Breast epithelium (tissue), 4 donors: ENCODE results near the gene C4BPB. TPM values are rescaled to one million over a fixed set of nuclear protein-coding genes. Genes with fewer than 3 reads are reported as not detected.

ENCODE experiments used
- DNase-seq, 2 donors: peaks; one replicate each; pipeline ENCODE4 v3.0.0-alpha.2; 2019; ENCODE audit warnings: low spot score in 2 of 2
- H3K27ac ChIP-seq, 2 donors: fragments of 200-600 bp; sonication (generic) in 1 of 2; one replicate each; pipeline ENCODE4 v1.5.1; 2016 to 2019; ENCODE audit warnings: mild to moderate bottlenecking in 1 of 2
- H3K27me3 ChIP-seq, 2 donors: fragments of 200-600 bp; sonication (generic) in 1 of 2; one replicate each; pipeline versions ENCODE4 v1.5.1 to v1.6.0; 2017 to 2019; ENCODE audit warnings: control low read depth in 1 of 2, mild to moderate bottlenecking in 1 of 2
- H3K36me3 ChIP-seq: fragments of 200-600 bp; one replicate; pipeline ENCODE4 v1.5.1; 2019
- H3K4me1 ChIP-seq, 2 donors: fragments of 200-600 bp; sonication (generic); one replicate each; pipeline ENCODE4 v1.5.1; 2016 to 2019; ENCODE audit warnings: control low read depth in 1 of 2
- H3K4me3 ChIP-seq, 3 donors: fragments of 200-600 bp; sonication (generic); 1 replicate in 2 of 3; 2 replicates in 1 of 3; pipeline ENCODE4 v1.5.1; 2016 to 2019; ENCODE audit warnings: mild to moderate bottlenecking in 3 of 3, moderate library complexity in 2 of 3
- H3K9me3 ChIP-seq, 2 donors: fragments of 200-600 bp; sonication (generic) in 1 of 2; one replicate each; pipeline ENCODE4 v1.5.1; 2016 to 2019; ENCODE audit warnings: control low read depth in 1 of 2
- POLR2A ChIP-seq: fragments of 450-650 bp; IDR thresholded peaks from one replicate; pipeline ENCODE4 v1.6.1; 2016; ENCODE audit warnings: antibody characterized with exemption, mild to moderate bottlenecking, moderate library complexity
- POLR2AphosphoS5 ChIP-seq, 3 donors: sonication (generic); formaldehyde crosslinking; IDR thresholded peaks; one replicate each; pipeline ENCODE4 v1.6.1; 2017; ENCODE audit warnings: antibody characterized with exemption in 3 of 3
- intact Hi-C: fragments of 100-400 bp; cut with DNase I; formaldehyde crosslinking; loops from one replicate; pipeline ENCODE4 v1.15.1; 2023; ENCODE audit warnings: low total_unique reads
- total RNA-seq, 3 donors: library from RNA; depleted of rRNA; stranded (reverse); fragments of >200 nt; gene quantifications; one replicate each; pipeline ENCODE4 v1.1.0, GENCODE V29; 2016
- TF ChIP-seq, protein P1 (sequence below), 3 donors: fragments of 450-650 bp; IDR thresholded peaks; one replicate each; pipeline ENCODE4 v1.5.1; 2016 to 2017; ENCODE audit warnings: antibody characterized with exemption in 3 of 3, mild to moderate bottlenecking in 3 of 3, moderate library complexity in 3 of 3

C4BPB gene
- total RNA-seq, 3 donors from 2014 or later, result 0.80 to 3.1 (median 0.98) TPM

DNA sequence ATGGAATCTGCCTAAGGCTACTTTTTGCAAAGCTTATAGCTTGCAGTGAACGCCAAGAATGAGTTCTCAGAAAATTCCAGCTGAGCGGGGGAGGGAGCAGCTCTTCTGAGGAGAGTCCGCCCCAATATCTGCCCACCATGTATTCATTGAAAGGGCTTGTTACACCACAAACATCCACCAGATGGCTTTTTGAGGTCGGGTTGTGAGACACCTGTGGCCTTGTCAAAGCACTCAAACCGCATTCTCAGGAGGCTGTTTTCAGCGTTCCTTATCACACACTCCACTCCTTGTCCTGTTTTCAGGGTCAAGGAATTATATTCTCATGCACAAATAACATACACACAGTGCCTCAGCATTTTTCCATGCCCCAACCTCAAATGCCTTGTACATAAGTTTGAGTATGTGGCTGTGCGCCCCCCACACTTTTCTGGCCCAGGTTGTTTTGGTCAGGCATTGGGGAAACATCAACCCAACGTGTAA lies 3.9 kb upstream of the C4BPB start:
- no peak for TF ChIP-seq POLR2A
- TF ChIP-seq, protein P1, sequence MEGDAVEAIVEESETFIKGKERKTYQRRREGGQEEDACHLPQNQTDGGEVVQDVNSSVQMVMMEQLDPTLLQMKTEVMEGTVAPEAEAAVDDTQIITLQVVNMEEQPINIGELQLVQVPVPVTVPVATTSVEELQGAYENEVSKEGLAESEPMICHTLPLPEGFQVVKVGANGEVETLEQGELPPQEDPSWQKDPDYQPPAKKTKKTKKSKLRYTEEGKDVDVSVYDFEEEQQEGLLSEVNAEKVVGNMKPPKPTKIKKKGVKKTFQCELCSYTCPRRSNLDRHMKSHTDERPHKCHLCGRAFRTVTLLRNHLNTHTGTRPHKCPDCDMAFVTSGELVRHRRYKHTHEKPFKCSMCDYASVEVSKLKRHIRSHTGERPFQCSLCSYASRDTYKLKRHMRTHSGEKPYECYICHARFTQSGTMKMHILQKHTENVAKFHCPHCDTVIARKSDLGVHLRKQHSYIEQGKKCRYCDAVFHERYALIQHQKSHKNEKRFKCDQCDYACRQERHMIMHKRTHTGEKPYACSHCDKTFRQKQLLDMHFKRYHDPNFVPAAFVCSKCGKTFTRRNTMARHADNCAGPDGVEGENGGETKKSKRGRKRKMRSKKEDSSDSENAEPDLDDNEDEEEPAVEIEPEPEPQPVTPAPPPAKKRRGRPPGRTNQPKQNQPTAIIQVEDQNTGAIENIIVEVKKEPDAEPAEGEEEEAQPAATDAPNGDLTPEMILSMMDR (IDR thresholded peaks at IDR 0.05), result peak; percentile 47 to 73 (median 62)
- H3K9me3 ChIP-seq, result no peaks in the 10 kb centered on the region
- DNase-seq, result peak in 1 of 2 donors; percentile 34
- no peak overlapping the region for H3K4me3 ChIP-seq
- intact Hi-C loops, result no loop called here
- H3K4me1 ChIP-seq, result no peaks in the 10 kb centered on the region
- H3K27ac ChIP-seq, result no peak overlapping the region
- H3K27me3 ChIP-seq, result no peaks in the 10 kb centered on the region
- no peaks in the 10 kb centered on the region for H3K36me3 ChIP-seq

DNA sequence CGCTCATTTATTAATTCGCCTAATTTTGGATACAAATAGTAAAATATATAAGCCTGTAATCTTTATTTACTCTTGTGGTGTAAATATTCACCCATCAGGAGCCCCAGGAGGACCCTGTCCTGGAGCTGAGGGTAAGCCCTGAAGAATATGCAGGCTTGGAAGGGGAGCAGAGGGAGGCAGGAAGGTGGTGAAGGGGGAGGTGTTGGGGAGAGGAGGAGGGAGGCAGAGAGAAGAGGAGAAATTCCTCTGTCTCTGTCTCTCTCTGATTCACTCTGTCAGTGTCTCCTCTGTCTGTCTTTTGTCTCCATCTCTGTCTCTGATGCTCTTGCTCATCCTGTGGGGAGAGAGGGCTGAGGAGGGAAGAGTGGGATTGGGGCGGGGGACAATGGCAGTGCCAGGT lies 2.8 kb upstream of the C4BPB start:
- Histone ChIP-seq H3K27me3 (no peaks in the 10 kb centered on the region), H3K36me3 (no peaks in the 10 kb centered on the region), H3K27ac (no peak overlapping the region), H3K9me3 (no peaks in the 10 kb centered on the region), H3K4me3 (no peak overlapping the region), H3K4me1 (no peaks in the 10 kb centered on the region)
- no peak for DNase-seq
- intact Hi-C loops, result no loop called here
- TF ChIP-seq POLR2A, result no peak
- TF ChIP-seq, protein P1 (IDR thresholded peaks at IDR 0.05), result no peak
- no peak for TF ChIP-seq POLR2AphosphoS5 (IDR thresholded peaks at IDR 0.05)

DNA sequence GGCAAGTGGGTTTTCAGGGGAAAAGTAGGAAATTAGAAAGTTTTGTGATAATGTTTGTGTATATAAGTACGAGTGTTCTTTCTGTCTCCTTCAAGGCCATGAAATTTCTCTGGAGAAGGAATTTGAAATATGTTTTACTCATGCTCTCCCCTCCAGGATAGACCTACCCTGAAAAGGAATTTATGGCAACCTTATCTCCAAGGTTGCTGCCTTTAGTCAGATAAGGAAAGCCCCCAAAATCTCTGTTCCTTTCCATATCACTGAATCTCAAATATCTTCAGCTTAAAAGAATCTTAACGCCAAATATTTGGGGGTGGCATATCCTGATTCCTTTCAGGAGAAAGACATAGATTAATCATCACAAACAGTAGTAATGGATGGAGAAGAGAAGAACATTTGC lies 499 bp upstream of the C4BPB start:
- no peaks in the 10 kb centered on the region for H3K27me3 ChIP-seq
- no peak for DNase-seq
- no peaks in the 10 kb centered on the region for H3K9me3 ChIP-seq
- no peak overlapping the region for H3K4me3 ChIP-seq
- no peaks in the 10 kb centered on the region for H3K4me1 ChIP-seq
- intact Hi-C loops, result no loop called here
- TF ChIP-seq, protein P1 (IDR thresholded peaks at IDR 0.05), result no peak
- no peak for TF ChIP-seq POLR2AphosphoS5 (IDR thresholded peaks at IDR 0.05)
- TF ChIP-seq POLR2A, result no peak
- no peaks in the 10 kb centered on the region for H3K36me3 ChIP-seq
- H3K27ac ChIP-seq, result peak overlapping the region in 1 of 2 donors; percentile 38

DNA sequence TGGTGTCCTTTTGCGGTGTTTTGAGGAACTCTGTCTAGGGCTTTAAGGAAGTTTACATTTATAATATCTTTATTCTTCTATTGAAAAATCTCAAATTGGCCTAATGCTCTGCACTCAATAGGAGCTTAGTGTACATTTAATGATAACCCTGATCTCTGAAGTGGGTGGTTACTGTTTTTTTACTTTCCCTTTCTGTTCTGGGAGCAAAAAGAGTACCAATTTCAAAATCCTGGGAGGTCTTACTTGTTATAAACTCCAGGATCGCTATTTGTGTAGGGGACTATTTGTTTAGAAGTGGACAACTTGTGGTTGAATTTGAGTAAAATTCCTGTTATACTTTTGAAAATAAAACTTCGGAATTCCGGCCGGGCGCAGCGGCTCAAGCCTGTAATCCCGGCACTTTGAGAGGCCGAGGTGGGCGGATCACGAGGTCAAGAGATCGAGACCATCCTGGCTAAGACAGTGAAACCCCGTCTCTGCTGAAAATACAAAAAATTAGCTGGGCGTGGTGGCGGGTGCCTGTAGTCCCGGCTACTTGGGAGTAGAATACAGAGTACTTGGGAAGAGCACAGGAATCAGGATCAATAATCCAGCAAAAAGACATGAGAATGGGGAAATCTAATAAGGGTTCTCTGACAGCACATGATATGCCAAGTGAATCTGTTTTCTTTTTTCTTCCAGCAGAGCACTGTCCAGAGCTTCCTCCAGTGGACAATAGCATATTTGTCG lies 1.1 kb downstream of the C4BPB start:
- no peaks in the 10 kb centered on the region for H3K4me1 ChIP-seq
- peak overlapping the region in 1 of 2 donors; percentile 1 for H3K27ac ChIP-seq
- H3K4me3 ChIP-seq, result peak overlapping the region in 1 of 3 donors; percentile 0
- H3K9me3 ChIP-seq, result no peaks in the 10 kb centered on the region
- no peaks in the 10 kb centered on the region for H3K36me3 ChIP-seq
- no peak for TF ChIP-seq POLR2AphosphoS5 (IDR thresholded peaks at IDR 0.05)
- TF ChIP-seq POLR2A, result no peak
- TF ChIP-seq, protein P1 (IDR thresholded peaks at IDR 0.05), result no peak
- DNase-seq, result no peak
- intact Hi-C loops, result no loop called here
- no peaks in the 10 kb centered on the region for H3K27me3 ChIP-seq

DNA sequence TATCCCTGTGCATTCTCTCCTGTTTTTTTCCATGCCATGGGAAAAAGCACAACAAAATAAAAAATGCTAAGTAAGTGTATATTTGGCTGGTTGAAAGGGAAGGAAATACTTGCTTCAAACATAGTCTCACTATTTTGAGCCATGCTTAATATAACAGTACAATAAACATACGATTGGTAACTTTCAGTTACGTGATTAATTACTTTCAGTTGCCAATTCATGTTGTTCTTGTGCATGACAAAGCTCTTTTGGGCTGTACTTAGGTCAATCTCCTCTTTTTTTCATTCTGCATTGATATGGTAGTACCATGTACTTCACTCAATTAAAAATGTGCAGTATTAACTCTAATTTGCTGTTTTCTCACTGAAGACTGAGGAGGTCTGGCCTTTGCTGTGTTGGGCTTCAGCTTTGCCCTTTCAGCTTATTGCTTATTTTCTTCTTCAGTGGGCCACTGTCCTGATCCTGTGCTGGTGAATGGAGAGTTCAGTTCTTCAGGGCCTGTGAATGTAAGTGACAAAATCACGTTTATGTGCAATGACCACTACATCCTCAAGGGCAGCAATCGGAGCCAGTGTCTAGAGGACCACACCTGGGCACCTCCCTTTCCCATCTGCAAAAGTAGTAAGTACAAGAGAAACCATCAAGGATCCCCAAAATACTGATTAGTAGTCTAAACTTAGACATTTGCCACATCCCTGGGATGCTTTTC lies 2.7 kb downstream of the C4BPB start:
- intact Hi-C loops, result no loop called here

More for the DNA sequence above, 2.7 kb downstream of the C4BPB start:
- no peak overlapping the region for H3K27ac ChIP-seq
- H3K4me1 ChIP-seq, result no peaks in the 10 kb centered on the region
- no peak for TF ChIP-seq POLR2A
- no peak for TF ChIP-seq POLR2AphosphoS5 (IDR thresholded peaks at IDR 0.05)
- TF ChIP-seq, protein P1 (IDR thresholded peaks at IDR 0.05), result no peak
- no peaks in the 10 kb centered on the region for H3K9me3 ChIP-seq
- no peak for DNase-seq
- H3K4me3 ChIP-seq, result no peak overlapping the region
- H3K36me3 ChIP-seq, result no peaks in the 10 kb centered on the region
- H3K27me3 ChIP-seq, result no peaks in the 10 kb centered on the region
